Memory B cell (primary cell): ENCODE measurements around the gene NEO1.
"Not testable (repeated sequence)": the region's sequence is repeated elsewhere in the genome, so short reads cannot be mapped to it uniquely, and the experiment has no call there.

Experiments
- ATAC-seq: fragments of 150-1000 bp; cut with Tn5 transposase; 2 replicates; pipeline ENCODE4 v1.10.0; 2021; ENCODE audit warnings: low read depth, mild to moderate bottlenecking, moderate library complexity
- DNase-seq, 2 donors: peaks; one replicate each; pipeline ENCODE4 v3.0.0; 2022; ENCODE audit warnings: low spot score in 2 of 2
- H3K27ac Mint-ChIP-seq: one replicate; pipeline ENCODE4 v1.8.0; 2022; ENCODE audit warnings: mild to moderate bottlenecking, moderate library complexity, mixed read lengths
- H3K27me3 Mint-ChIP-seq: one replicate; pipeline ENCODE4 v1.8.0; 2022; ENCODE audit warnings: mixed read lengths
- H3K36me3 Mint-ChIP-seq: one replicate; pipeline ENCODE4 v1.8.0; 2022; ENCODE audit warnings: mild to moderate bottlenecking, mixed read lengths
- H3K4me1 Mint-ChIP-seq: one replicate; pipeline ENCODE4 v1.8.0; 2022; ENCODE audit warnings: mixed read lengths
- H3K4me3 Mint-ChIP-seq: one replicate; pipeline ENCODE4 v1.8.0; 2022; ENCODE audit warnings: mild to moderate bottlenecking, moderate library complexity, mixed read lengths
- H3K9me3 Mint-ChIP-seq: one replicate; pipeline ENCODE4 v1.8.0; 2022; ENCODE audit warnings: mixed read lengths

The NEO1 gene

GRCh38 chr15:73153447-73153846, 101.2 kb downstream of the NEO1 start:
- Mint-ChIP-seq H3K9me3 (peaks cover 25% of the 10 kb centered on the region), H3K27ac (no peak overlapping the region), H3K4me3 (no peak overlapping the region), H3K4me1 (no peaks in the 10 kb centered on the region), H3K27me3 (no peaks in the 10 kb centered on the region), H3K36me3 (peaks cover 38% of the 10 kb centered on the region)
- ATAC-seq (no peak), DNase-seq (no peak)

GRCh38 chr15:73156431-73157191, 104.3 kb downstream of the NEO1 start:
- H3K27me3 Mint-ChIP-seq, result no peaks in the 10 kb centered on the region
- no peak overlapping the region for H3K4me3 Mint-ChIP-seq
- peaks cover 26% of the 10 kb centered on the region for H3K36me3 Mint-ChIP-seq
- H3K4me1 Mint-ChIP-seq, result no peaks in the 10 kb centered on the region
- peaks cover 18% of the 10 kb centered on the region for H3K9me3 Mint-ChIP-seq
- no peak for ATAC-seq
- no peak for DNase-seq
- H3K27ac Mint-ChIP-seq, result no peak overlapping the region

- ATAC-seq (no peak), DNase-seq (no peak)
- H3K4me3 Mint-ChIP-seq, result no peak overlapping the region
- H3K4me1 Mint-ChIP-seq, result no peaks in the 10 kb centered on the region
- no peaks in the 10 kb centered on the region for H3K27me3 Mint-ChIP-seq
- no peak overlapping the region for H3K27ac Mint-ChIP-seq
- H3K9me3 Mint-ChIP-seq, result peaks cover 7% of the 10 kb centered on the region
- H3K36me3 Mint-ChIP-seq, result peaks cover 23% of the 10 kb centered on the region
Observed at GRCh38 chr15:73161546-73161945, 109.3 kb downstream of the NEO1 start.

GRCh38 chr15:73165435-73165834, 113.2 kb downstream of the NEO1 start:
- Mint-ChIP-seq H3K36me3 (peaks cover 22% of the 10 kb centered on the region), H3K27ac (no peak overlapping the region), H3K4me1 (no peaks in the 10 kb centered on the region), H3K27me3 (no peaks in the 10 kb centered on the region), H3K4me3 (no peak overlapping the region), H3K9me3 (peaks cover 5% of the 10 kb centered on the region)
- DNase-seq, result no peak
- no peak for ATAC-seq

- Mint-ChIP-seq H3K4me1 (no peaks in the 10 kb centered on the region), H3K4me3 (no peak overlapping the region), H3K36me3 (peaks cover 22% of the 10 kb centered on the region), H3K9me3 (peaks cover 5% of the 10 kb centered on the region), H3K27ac (no peak overlapping the region), H3K27me3 (peaks cover 1% of the 10 kb centered on the region)
- DNase-seq (no peak), ATAC-seq (no peak)
Observed at GRCh38 chr15:73165844-73166243, 113.6 kb downstream of the NEO1 start.

- DNase-seq, H3K27me3 Mint-ChIP-seq, H3K27ac Mint-ChIP-seq, H3K4me3 Mint-ChIP-seq, H3K4me1 Mint-ChIP-seq, ATAC-seq, H3K9me3 Mint-ChIP-seq: not testable (repeated sequence)
- H3K36me3 Mint-ChIP-seq, result peaks cover 22% of the 10 kb centered on the region
Observed at GRCh38 chr15:73166711-73167110, 114.4 kb downstream of the NEO1 start.

- Mint-ChIP-seq H3K36me3 (peaks cover 19% of the 10 kb centered on the region), H3K27ac (no peak overlapping the region), H3K4me1 (no peaks in the 10 kb centered on the region), H3K9me3 (peaks cover 5% of the 10 kb centered on the region), H3K27me3 (peaks cover 1% of the 10 kb centered on the region), H3K4me3 (no peak overlapping the region)
- no peak for DNase-seq
- ATAC-seq, result no peak
Observed at GRCh38 chr15:73168487-73168886, 116.2 kb downstream of the NEO1 start.

GRCh38 chr15:73171711-73172110, 119.4 kb downstream of the NEO1 start:
- no peak overlapping the region for H3K27ac Mint-ChIP-seq
- peaks cover 1% of the 10 kb centered on the region for H3K27me3 Mint-ChIP-seq
- DNase-seq (no peak), ATAC-seq (no peak)
- H3K4me3 Mint-ChIP-seq, result no peak overlapping the region
- H3K4me1 Mint-ChIP-seq, result no peaks in the 10 kb centered on the region
- H3K9me3 Mint-ChIP-seq, result no peaks in the 10 kb centered on the region
- H3K36me3 Mint-ChIP-seq, result peaks cover 2% of the 10 kb centered on the region

GRCh38 chr15:73172508-73172907, 120.2 kb downstream of the NEO1 start:
- ATAC-seq (no peak), DNase-seq (no peak)
- no peak overlapping the region for H3K4me3 Mint-ChIP-seq
- no peaks in the 10 kb centered on the region for H3K36me3 Mint-ChIP-seq
- no peaks in the 10 kb centered on the region for H3K4me1 Mint-ChIP-seq
- no peaks in the 10 kb centered on the region for H3K9me3 Mint-ChIP-seq
- peaks cover 1% of the 10 kb centered on the region for H3K27me3 Mint-ChIP-seq
- no peak overlapping the region for H3K27ac Mint-ChIP-seq

- H3K27ac Mint-ChIP-seq, result no peak overlapping the region
- H3K27me3 Mint-ChIP-seq, result peaks cover 1% of the 10 kb centered on the region
- no peak overlapping the region for H3K4me3 Mint-ChIP-seq
- no peaks in the 10 kb centered on the region for H3K9me3 Mint-ChIP-seq
- peaks cover 3% of the 10 kb centered on the region for H3K36me3 Mint-ChIP-seq
- ATAC-seq (no peak), DNase-seq (no peak)
- no peaks in the 10 kb centered on the region for H3K4me1 Mint-ChIP-seq
Observed at GRCh38 chr15:73174171-73174570, 121.9 kb downstream of the NEO1 start.

- DNase-seq, result no peak
- peaks cover 3% of the 10 kb centered on the region for H3K36me3 Mint-ChIP-seq
- no peak for ATAC-seq
- no peak overlapping the region for H3K27ac Mint-ChIP-seq
- no peak overlapping the region for H3K4me3 Mint-ChIP-seq
- no peaks in the 10 kb centered on the region for H3K4me1 Mint-ChIP-seq
- peaks cover 1% of the 10 kb centered on the region for H3K27me3 Mint-ChIP-seq
- no peaks in the 10 kb centered on the region for H3K9me3 Mint-ChIP-seq
Observed at GRCh38 chr15:73175382-73175781, 123.1 kb downstream of the NEO1 start.

- peaks cover 5% of the 10 kb centered on the region for H3K9me3 Mint-ChIP-seq
- no peaks in the 10 kb centered on the region for H3K27me3 Mint-ChIP-seq
- peaks cover 7% of the 10 kb centered on the region for H3K36me3 Mint-ChIP-seq
- DNase-seq, result no peak
- H3K4me1 Mint-ChIP-seq, result no peaks in the 10 kb centered on the region
- H3K4me3 Mint-ChIP-seq, result no peak overlapping the region
- no peak for ATAC-seq
- no peak overlapping the region for H3K27ac Mint-ChIP-seq
Observed at GRCh38 chr15:73176598-73176997, 124.3 kb downstream of the NEO1 start.

GRCh38 chr15:73183071-73183470, 130.8 kb downstream of the NEO1 start:
- ATAC-seq, result no peak
- no peak overlapping the region for H3K27ac Mint-ChIP-seq
- H3K4me3 Mint-ChIP-seq, result no peak overlapping the region
- H3K36me3 Mint-ChIP-seq, result peaks cover 24% of the 10 kb centered on the region
- H3K9me3 Mint-ChIP-seq, result peaks cover 18% of the 10 kb centered on the region
- DNase-seq, result no peak
- H3K27me3 Mint-ChIP-seq, result no peaks in the 10 kb centered on the region
- H3K4me1 Mint-ChIP-seq, result no peaks in the 10 kb centered on the region

GRCh38 chr15:73190189-73190601, 137.9 kb downstream of the NEO1 start:
- DNase-seq, result no peak
- H3K36me3 Mint-ChIP-seq, result peaks cover 3% of the 10 kb centered on the region

GRCh38 chr15:73195166-73195565, 142.9 kb downstream of the NEO1 start:
- H3K4me3 Mint-ChIP-seq, result no peak overlapping the region
- peaks cover 2% of the 10 kb centered on the region for H3K36me3 Mint-ChIP-seq
- ATAC-seq, result no peak
- H3K27ac Mint-ChIP-seq, result no peak overlapping the region
- H3K9me3 Mint-ChIP-seq, result no peaks in the 10 kb centered on the region
- H3K4me1 Mint-ChIP-seq, result no peaks in the 10 kb centered on the region
- peaks cover 1% of the 10 kb centered on the region for H3K27me3 Mint-ChIP-seq
- DNase-seq, result no peak

More at GRCh38 chr15:73190189-73190601, 137.9 kb downstream of the NEO1 start:
- no peak for ATAC-seq
- no peaks in the 10 kb centered on the region for H3K27me3 Mint-ChIP-seq
- no peaks in the 10 kb centered on the region for H3K4me1 Mint-ChIP-seq
- no peak overlapping the region for H3K27ac Mint-ChIP-seq
- H3K4me3 Mint-ChIP-seq, result no peak overlapping the region
- H3K9me3 Mint-ChIP-seq, result peaks cover 5% of the 10 kb centered on the region
